ENCODE measurements around the gene DGKZ. TPM values are rescaled to one million over a fixed set of nuclear protein-coding genes. Genes with fewer than 3 reads are reported as not detected.

Gene DGKZ
- total RNA-seq, 2 experiments from 2014 or later: 151 to 152 TPM

GRCh38 chr11:46348566-46349401 lies 1.5 kb downstream of the DGKZ start:
- H3K36me3 Mint-ChIP-seq (ENCODE audit: low read depth): peaks cover 34% of the 10 kb centered on the region
- H3K4me3 Mint-ChIP-seq: peak overlapping the region; percentile 82

GRCh38 chr11:46350695-46351094 lies 3.4 kb downstream of the DGKZ start:
- Mint-ChIP-seq H3K27ac (peak overlapping the region; percentile 92), H3K9me3 (ENCODE audit: insufficient read depth) (no peaks in the 10 kb centered on the region), H3K4me3 (no peak overlapping the region), H3K27me3 (ENCODE audit: low read depth) (no peaks in the 10 kb centered on the region), H3K36me3 (ENCODE audit: low read depth) (peaks cover 43% of the 10 kb centered on the region), H3K4me1 (ENCODE audit: low read depth) (peaks cover 78% of the 10 kb centered on the region)
- ATAC-seq: no peak
- DNase-seq: no peak
- CTCF ChIA-PET: interaction anchor here (1.6 to 17.2 kb wide), 4 partner anchors 15 to 179 kb away, joined by 7 to 381 read pairs (median 16); no protein-coding TSS in a partner anchor
- POLR2A ChIA-PET: interaction anchor here (0.6 to 6.7 kb wide), 2 partner anchors 14 to 266 kb away, joined by 3 to 77 read pairs; partner anchors contain the start of genes ATG13 and HARBI1

More at GRCh38 chr11:46348566-46349401, 1.5 kb downstream of the DGKZ start:
- no peaks in the 10 kb centered on the region for H3K9me3 Mint-ChIP-seq (ENCODE audit: insufficient read depth)
- peak overlapping the region; percentile 92 for H3K27ac Mint-ChIP-seq
- DNase-seq (peak; percentile 78), ATAC-seq (peak; percentile 41)
- H3K27me3 Mint-ChIP-seq (ENCODE audit: low read depth): peaks cover 2% of the 10 kb centered on the region
- ChIA-PET CTCF (interaction anchor here (0.7 to 17.2 kb wide), 9 partner anchors 8 to 180 kb away, joined by 3 to 381 read pairs (median 5); no protein-coding TSS in a partner anchor), POLR2A (interaction anchor here (0.6 to 6.7 kb wide), 7 partner anchors 8 to 1419 kb away, joined by 3 to 77 read pairs (median 3); no protein-coding TSS in a partner anchor)
- H3K4me1 Mint-ChIP-seq (ENCODE audit: low read depth): peaks cover 80% of the 10 kb centered on the region

GRCh38 chr11:46351148-46351547 lies 3.9 kb downstream of the DGKZ start:
- peaks cover 73% of the 10 kb centered on the region for H3K4me1 Mint-ChIP-seq (ENCODE audit: low read depth)
- no peaks in the 10 kb centered on the region for H3K27me3 Mint-ChIP-seq (ENCODE audit: low read depth)
- POLR2A ChIA-PET: interaction anchor here (0.6 to 6.7 kb wide), 2 partner anchors 13 to 266 kb away, joined by 3 to 77 read pairs; partner anchors contain the start of genes ATG13 and HARBI1
- H3K9me3 Mint-ChIP-seq (ENCODE audit: insufficient read depth): no peaks in the 10 kb centered on the region
- H3K4me3 Mint-ChIP-seq: peak overlapping the region; percentile 78
- peaks cover 44% of the 10 kb centered on the region for H3K36me3 Mint-ChIP-seq (ENCODE audit: low read depth)
- no peak for DNase-seq
- H3K27ac Mint-ChIP-seq: peak overlapping the region; percentile 20
- no peak for ATAC-seq
- CTCF ChIA-PET: interaction anchor here (1.4 to 17.2 kb wide), 6 partner anchors 9 to 178 kb away, joined by 3 to 381 read pairs (median 16); no protein-coding TSS in a partner anchor

- H3K4me1 Mint-ChIP-seq (ENCODE audit: low read depth): peaks cover 71% of the 10 kb centered on the region
- peaks cover 48% of the 10 kb centered on the region for H3K36me3 Mint-ChIP-seq (ENCODE audit: low read depth)
- ChIA-PET POLR2A (interaction anchor here (6.7 kb wide), 1 partner anchor 13 kb away, joined by 77 read pairs; no protein-coding TSS in a partner anchor), CTCF (interaction anchor here (0.9 to 17.2 kb wide), 17 partner anchors 10 to 178 kb away, joined by 3 to 381 read pairs (median 7); partner anchors contain the start of gene MDK)
- ATAC-seq: no peak
- peak overlapping the region; percentile 78 for H3K4me3 Mint-ChIP-seq
- H3K9me3 Mint-ChIP-seq (ENCODE audit: insufficient read depth): no peaks in the 10 kb centered on the region
- peak overlapping the region; percentile 60 for H3K27ac Mint-ChIP-seq
- H3K27me3 Mint-ChIP-seq (ENCODE audit: low read depth): no peaks in the 10 kb centered on the region
- DNase-seq: no peak
These were observed 4.3 kb downstream of the DGKZ start for GRCh38 chr11:46351606-46352005.

- DNase-seq (peak; percentile 81), ATAC-seq (peak; percentile 43)
- Mint-ChIP-seq H3K36me3 (ENCODE audit: low read depth) (peaks cover 52% of the 10 kb centered on the region), H3K27me3 (ENCODE audit: low read depth) (no peaks in the 10 kb centered on the region), H3K4me3 (peak overlapping the region; percentile 78), H3K4me1 (ENCODE audit: low read depth) (peaks cover 73% of the 10 kb centered on the region), H3K9me3 (ENCODE audit: insufficient read depth) (no peaks in the 10 kb centered on the region), H3K27ac (peak overlapping the region; percentile 86)
- POLR2A ChIA-PET: interaction anchor here (6.7 kb wide), 1 partner anchor 12 kb away, joined by 77 read pairs; no protein-coding TSS in a partner anchor
- CTCF ChIA-PET: interaction anchor here (0.6 to 17.2 kb wide), 23 partner anchors 11 to 474 kb away, joined by 3 to 381 read pairs (median 5); partner anchors contain the start of genes ATG13, HARBI1 and MDK
These were observed 5.0 kb downstream of the DGKZ start for GRCh38 chr11:46352063-46352841.

GRCh38 chr11:46353698-46354097 lies 6.4 kb downstream of the DGKZ start:
- Mint-ChIP-seq H3K36me3 (ENCODE audit: low read depth) (peaks cover 46% of the 10 kb centered on the region), H3K9me3 (ENCODE audit: insufficient read depth) (no peaks in the 10 kb centered on the region), H3K4me1 (ENCODE audit: low read depth) (peaks cover 82% of the 10 kb centered on the region), H3K4me3 (no peak overlapping the region), H3K27me3 (ENCODE audit: low read depth) (no peaks in the 10 kb centered on the region), H3K27ac (peak overlapping the region; percentile 66)
- ChIA-PET POLR2A (interaction anchor here (6.7 kb wide), 1 partner anchor 11 kb away, joined by 77 read pairs; no protein-coding TSS in a partner anchor), CTCF (interaction anchor here (0.8 to 17.2 kb wide), 10 partner anchors 10 to 265 kb away, joined by 3 to 381 read pairs (median 4); no protein-coding TSS in a partner anchor)
- no peak for ATAC-seq
- no peak for DNase-seq

- Mint-ChIP-seq H3K27ac (peak overlapping the region; percentile 27), H3K4me3 (no peak overlapping the region), H3K9me3 (ENCODE audit: insufficient read depth) (no peaks in the 10 kb centered on the region), H3K27me3 (ENCODE audit: low read depth) (no peaks in the 10 kb centered on the region), H3K36me3 (ENCODE audit: low read depth) (peaks cover 21% of the 10 kb centered on the region), H3K4me1 (ENCODE audit: low read depth) (peaks cover 69% of the 10 kb centered on the region)
- ATAC-seq: no peak
- CTCF ChIA-PET: interaction anchor here (17.2 kb wide), 1 partner anchor 9 kb away, joined by 381 read pairs; no protein-coding TSS in a partner anchor
- POLR2A ChIA-PET: interaction anchor here (0.9 kb wide), 1 partner anchor 8 kb away, joined by 3 read pairs; no protein-coding TSS in a partner anchor
- no peak for DNase-seq
These were observed 9.7 kb downstream of the DGKZ start for GRCh38 chr11:46356924-46357482.

GRCh38 chr11:46357483-46357936 lies 10.2 kb downstream of the DGKZ start:
- DNase-seq (no peak), ATAC-seq (no peak)
- peaks cover 70% of the 10 kb centered on the region for H3K4me1 Mint-ChIP-seq (ENCODE audit: low read depth)
- POLR2A ChIA-PET: interaction anchor here (0.9 to 1.9 kb wide), 2 partner anchors 9 kb away, joined by 3 to 6 read pairs; no protein-coding TSS in a partner anchor
- no peak overlapping the region for H3K4me3 Mint-ChIP-seq
- no peaks in the 10 kb centered on the region for H3K27me3 Mint-ChIP-seq (ENCODE audit: low read depth)
- peaks cover 22% of the 10 kb centered on the region for H3K36me3 Mint-ChIP-seq (ENCODE audit: low read depth)
- no peaks in the 10 kb centered on the region for H3K9me3 Mint-ChIP-seq (ENCODE audit: insufficient read depth)
- no peak overlapping the region for H3K27ac Mint-ChIP-seq
- CTCF ChIA-PET: interaction anchor here (16.5 to 17.2 kb wide), 2 partner anchors 4 to 8 kb away, joined by 381 read pairs; partner anchors contain the start of gene DGKZ

GRCh38 chr11:46359953-46360352 lies 12.7 kb downstream of the DGKZ start:
- ATAC-seq (no peak), DNase-seq (no peak)
- Mint-ChIP-seq H3K27ac (no peak overlapping the region), H3K27me3 (ENCODE audit: low read depth) (no peaks in the 10 kb centered on the region), H3K9me3 (ENCODE audit: insufficient read depth) (no peaks in the 10 kb centered on the region), H3K4me1 (ENCODE audit: low read depth) (peaks cover 63% of the 10 kb centered on the region), H3K36me3 (ENCODE audit: low read depth) (peaks cover 18% of the 10 kb centered on the region), H3K4me3 (no peak overlapping the region)
- CTCF ChIA-PET: interaction anchor here (1.2 to 17.2 kb wide), 3 partner anchors 6 to 44 kb away, joined by 4 to 381 read pairs (median 381); partner anchors contain the start of gene DGKZ
- POLR2A ChIA-PET: interaction anchor here (10.0 kb wide), 1 partner anchor 9 kb away, joined by 77 read pairs; no protein-coding TSS in a partner anchor

- Mint-ChIP-seq H3K9me3 (ENCODE audit: insufficient read depth) (no peaks in the 10 kb centered on the region), H3K27me3 (ENCODE audit: low read depth) (no peaks in the 10 kb centered on the region), H3K27ac (peak overlapping the region; percentile 83), H3K36me3 (ENCODE audit: low read depth) (peaks cover 16% of the 10 kb centered on the region), H3K4me1 (ENCODE audit: low read depth) (peaks cover 61% of the 10 kb centered on the region), H3K4me3 (peak overlapping the region; percentile 72)
- DNase-seq (no peak), ATAC-seq (peak; percentile 15)
- ChIA-PET CTCF (interaction anchor here (0.8 to 17.2 kb wide), 6 partner anchors 5 to 256 kb away, joined by 3 to 381 read pairs (median 4); partner anchors contain the start of genes ATG13, DGKZ and HARBI1), POLR2A (interaction anchor here (0.6 to 10.0 kb wide), 4 partner anchors 10 to 209 kb away, joined by 3 to 77 read pairs (median 4); no protein-coding TSS in a partner anchor)
These were observed 13.6 kb downstream of the DGKZ start for GRCh38 chr11:46360878-46361277.
